OCI-M1 (cell line): Measurements from ENCODE around the gene OR51B4.
A peak's percentile ranks its signal among the peaks of the same experiment; 100 is the strongest.
"Not testable (repeated sequence)": the region's sequence is repeated elsewhere in the genome, so short reads cannot be mapped to it uniquely, and the experiment has no call there.

ENCODE experiments used
- DNase-seq: peaks from one replicate; lab custom pipeline; 2025; lab: John Stamatoyannopoulos, UW

OR51B4 gene

GRCh38 chr11:5294342-5294995 is 7.3 kb downstream of the OR51B4 start:
- DNase-seq = not testable (repeated sequence)

GRCh38 chr11:5293028-5293427 is 8.7 kb downstream of the OR51B4 start:
- DNase-seq = no peak

- peak; percentile 89 for DNase-seq
Observed at GRCh38 chr11:5291207-5291838, 10.4 kb downstream of the OR51B4 start.

GRCh38 chr11:5290106-5290505 is 11.6 kb downstream of the OR51B4 start:
- DNase-seq = peak; percentile 35

- no peak for DNase-seq
Observed at GRCh38 chr11:5289696-5290095, 12.1 kb downstream of the OR51B4 start.

GRCh38 chr11:5288906-5289550 is 12.7 kb downstream of the OR51B4 start:
- DNase-seq = peak; percentile 61

GRCh38 chr11:5288108-5288905 is 13.4 kb downstream of the OR51B4 start:
- peak; percentile 93 for DNase-seq

GRCh38 chr11:5286901-5287300 is 14.8 kb downstream of the OR51B4 start:
- DNase-seq = no peak

GRCh38 chr11:5286351-5286750 is 15.4 kb downstream of the OR51B4 start:
- peak; percentile 23 for DNase-seq

- peak; percentile 63 for DNase-seq
Observed at GRCh38 chr11:5285703-5286340, 15.9 kb downstream of the OR51B4 start.

GRCh38 chr11:5284637-5285036 is 17.1 kb downstream of the OR51B4 start:
- DNase-seq = peak; percentile 80

- DNase-seq = no peak
Observed at GRCh38 chr11:5283882-5284281, 17.9 kb downstream of the OR51B4 start.

- DNase-seq = no peak
Observed at GRCh38 chr11:5283086-5283485, 18.7 kb downstream of the OR51B4 start.

GRCh38 chr11:5282628-5283027 is 19.1 kb downstream of the OR51B4 start:
- DNase-seq = no peak

GRCh38 chr11:5281596-5281995 is 20.1 kb downstream of the OR51B4 start:
- no peak for DNase-seq

- DNase-seq = peak; percentile 99
Observed at GRCh38 chr11:5280582-5281102, 21.1 kb downstream of the OR51B4 start.

GRCh38 chr11:5279471-5280090 is 22.2 kb downstream of the OR51B4 start:
- peak; percentile 53 for DNase-seq

- DNase-seq = peak; percentile 27
Observed at GRCh38 chr11:5277807-5278382, 23.9 kb downstream of the OR51B4 start.

- peak; percentile 31 for DNase-seq
Observed at GRCh38 chr11:5276697-5277096, 25.0 kb downstream of the OR51B4 start.

GRCh38 chr11:5275369-5276110 is 26.2 kb downstream of the OR51B4 start:
- peak; percentile 96 for DNase-seq
